Loucy (cell line): ENCODE data around the gene MEF2C.

Source experiments
- EZH2phosphoT487 ChIP-seq: fragments of 200-600 bp; IDR thresholded peaks from 2 replicates; pipeline ENCODE4 v1.6.1; 2018; ENCODE audit warnings: antibody characterized with exemption, mild to moderate bottlenecking, moderate library complexity, borderline replicate concordance
- TF ChIP-seq, protein P1 (sequence below): fragments of 200-600 bp; sonication (generic); conservative IDR thresholded peaks from 2 replicates; pipeline ENCODE4 v1.5.1; 2014; ENCODE audit warnings: mild to moderate bottlenecking, antibody characterized with exemption, low read length

DNA sequence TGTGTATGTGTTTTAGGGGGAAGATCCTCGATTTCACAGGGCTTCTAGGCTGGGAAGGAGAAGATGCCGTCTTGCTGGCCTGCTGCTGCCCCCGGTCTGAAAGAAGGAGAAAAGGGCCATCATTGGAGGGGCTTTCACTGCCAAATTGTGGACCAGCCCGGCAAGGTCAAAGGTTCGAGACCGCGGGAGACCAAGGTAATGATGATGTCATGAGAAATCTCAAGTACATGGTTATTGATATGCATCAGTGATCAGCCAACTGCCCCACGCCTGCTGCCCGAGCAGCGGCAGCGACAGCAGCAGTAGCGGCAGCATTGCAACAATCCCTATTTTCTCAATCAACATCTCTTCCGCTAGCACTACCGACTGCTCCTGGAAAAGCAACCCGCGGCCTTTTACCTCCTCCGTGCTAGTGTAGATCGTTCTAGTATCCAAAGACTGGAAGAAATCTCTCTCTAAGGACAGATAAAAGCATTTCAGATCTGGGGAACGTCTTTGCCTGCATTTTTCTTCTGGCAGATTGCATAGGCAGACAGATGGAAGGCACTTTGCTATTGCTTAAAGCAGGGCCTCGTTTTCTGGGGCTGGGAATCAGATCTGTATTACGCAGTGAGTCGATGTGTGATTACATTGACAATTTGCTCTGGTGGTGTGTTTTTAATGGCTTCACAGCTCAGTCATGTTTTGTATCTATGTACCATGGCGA, 215.3 kb downstream of the MEF2C start:
- TF ChIP-seq EZH2phosphoT487, result no peak
- TF ChIP-seq, protein P1, sequence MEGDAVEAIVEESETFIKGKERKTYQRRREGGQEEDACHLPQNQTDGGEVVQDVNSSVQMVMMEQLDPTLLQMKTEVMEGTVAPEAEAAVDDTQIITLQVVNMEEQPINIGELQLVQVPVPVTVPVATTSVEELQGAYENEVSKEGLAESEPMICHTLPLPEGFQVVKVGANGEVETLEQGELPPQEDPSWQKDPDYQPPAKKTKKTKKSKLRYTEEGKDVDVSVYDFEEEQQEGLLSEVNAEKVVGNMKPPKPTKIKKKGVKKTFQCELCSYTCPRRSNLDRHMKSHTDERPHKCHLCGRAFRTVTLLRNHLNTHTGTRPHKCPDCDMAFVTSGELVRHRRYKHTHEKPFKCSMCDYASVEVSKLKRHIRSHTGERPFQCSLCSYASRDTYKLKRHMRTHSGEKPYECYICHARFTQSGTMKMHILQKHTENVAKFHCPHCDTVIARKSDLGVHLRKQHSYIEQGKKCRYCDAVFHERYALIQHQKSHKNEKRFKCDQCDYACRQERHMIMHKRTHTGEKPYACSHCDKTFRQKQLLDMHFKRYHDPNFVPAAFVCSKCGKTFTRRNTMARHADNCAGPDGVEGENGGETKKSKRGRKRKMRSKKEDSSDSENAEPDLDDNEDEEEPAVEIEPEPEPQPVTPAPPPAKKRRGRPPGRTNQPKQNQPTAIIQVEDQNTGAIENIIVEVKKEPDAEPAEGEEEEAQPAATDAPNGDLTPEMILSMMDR, result no peak
